Activated CD4-positive, CD25-positive, alpha-beta regulatory T cell treated with anti-CD3 and anti-CD28 coated beads, Interleukin-2, amount 50 U/mL, for 72 hours (primary cell): ENCODE results near the gene GPX7.

ENCODE experiments used
- DNase-seq: peaks from one replicate; pipeline ENCODE4 v3.0.0; 2021

GPX7 gene

GRCh38 chr1:52588535-52588934, 13.6 kb upstream of the GPX7 start:
- DNase-seq: no peak

DNA sequence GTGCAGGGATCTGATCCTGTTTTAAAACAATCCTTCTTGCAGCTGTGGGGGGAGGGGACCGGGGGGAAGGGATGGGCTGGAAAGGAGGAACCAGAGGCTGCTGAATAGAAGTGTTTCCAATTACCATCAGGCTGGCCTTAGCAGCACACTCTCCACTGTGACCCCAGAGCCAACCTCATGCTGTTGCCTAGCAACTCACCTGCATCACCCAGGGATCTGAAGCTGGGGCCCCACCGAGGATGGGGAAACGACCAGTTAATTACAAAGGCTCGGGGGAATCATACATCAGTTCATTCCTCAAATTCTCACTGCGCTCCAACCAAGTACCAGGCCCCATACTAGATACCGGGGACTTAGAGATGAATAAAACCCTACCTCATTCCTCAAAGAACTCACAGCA, 11.9 kb upstream of the GPX7 start:
- no peak for DNase-seq

DNA sequence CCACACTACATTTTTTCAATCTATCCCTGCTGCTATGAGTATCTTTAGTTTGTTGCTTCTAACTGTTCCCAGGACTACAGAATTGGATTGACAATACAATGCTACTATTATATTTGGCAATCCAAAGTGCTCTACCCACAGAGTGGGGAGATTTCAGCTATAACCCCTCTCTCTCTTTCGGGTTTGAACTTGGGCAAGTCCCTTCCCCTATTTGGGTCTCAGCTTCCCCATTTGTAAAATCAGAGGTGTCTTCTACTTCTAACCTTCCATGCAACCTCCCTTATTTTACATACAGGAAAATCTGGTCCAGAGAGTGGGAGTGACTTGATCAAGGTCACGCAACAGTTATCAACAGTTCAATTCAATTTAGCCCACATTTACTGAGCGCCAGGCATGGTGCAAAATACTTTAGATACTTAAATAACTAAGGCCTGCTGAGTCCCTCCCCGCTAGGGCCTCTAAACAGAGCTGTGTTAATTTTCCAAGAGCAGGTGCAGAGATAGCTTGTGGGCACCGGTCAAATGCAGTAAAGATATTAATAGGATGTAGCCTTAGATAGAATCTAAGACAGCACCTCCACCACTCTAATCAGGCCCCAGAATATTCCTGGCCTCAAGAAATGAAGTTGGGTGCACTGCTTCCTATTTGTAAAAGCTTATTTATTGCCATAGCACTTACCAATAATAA, 9.4 kb upstream of the GPX7 start:
- DNase-seq: no peak

DNA sequence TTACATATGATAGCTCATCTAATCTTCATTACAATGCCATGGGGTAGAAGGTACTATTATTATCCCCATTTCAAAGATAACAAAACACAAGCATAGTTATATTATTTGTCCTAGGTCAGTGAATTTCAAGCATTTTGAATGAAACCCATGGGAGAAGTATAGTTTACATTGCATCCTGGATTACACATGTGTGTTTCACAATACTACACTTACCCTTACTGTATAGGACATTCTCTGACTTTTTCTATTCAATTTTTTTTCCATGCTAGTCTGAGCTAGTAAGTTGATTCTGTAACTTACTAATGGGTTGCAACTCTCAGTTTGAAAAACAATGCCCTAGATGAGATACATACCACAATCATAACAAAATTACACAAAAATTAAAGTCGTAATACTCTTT, 8.7 kb upstream of the GPX7 start:
- no peak for DNase-seq

DNA sequence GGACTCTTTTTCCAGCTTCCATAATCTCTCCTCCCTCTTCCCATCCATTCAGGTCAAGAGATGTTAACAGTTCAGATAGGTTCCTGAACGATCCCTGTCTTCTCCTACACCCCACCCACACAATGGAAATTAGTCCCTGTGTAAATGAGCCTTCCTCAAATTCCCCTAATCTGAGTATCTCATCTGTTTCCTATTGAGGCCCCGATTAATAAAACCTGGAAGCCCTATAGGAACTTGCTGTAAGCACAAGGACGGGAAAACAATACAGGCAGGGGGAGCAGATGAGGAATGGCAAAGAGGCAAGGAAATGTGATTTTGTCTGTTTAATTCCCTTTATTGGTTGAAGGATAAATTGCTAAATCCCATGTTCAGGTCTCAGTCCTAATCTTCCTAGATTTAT, 7.1 kb upstream of the GPX7 start:
- DNase-seq: no peak

DNA sequence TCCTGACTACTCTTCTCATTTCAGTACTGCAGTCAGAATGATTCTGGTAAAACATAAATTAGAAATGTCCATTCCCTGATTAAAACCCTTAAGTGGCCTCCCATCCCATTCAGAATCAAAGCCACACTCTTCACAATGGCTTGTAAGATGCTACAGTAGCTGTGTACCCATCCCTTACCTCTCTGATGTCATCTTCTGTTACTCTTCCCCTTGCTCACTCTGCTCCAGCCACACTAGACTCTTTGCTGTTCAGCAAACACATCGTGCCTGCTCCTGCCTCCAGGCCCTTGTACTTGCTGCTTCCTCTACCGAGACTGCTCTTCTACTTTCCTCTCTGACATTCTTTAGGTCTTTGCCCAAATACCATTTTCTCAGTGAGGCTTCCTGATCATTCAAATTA, 4.3 kb upstream of the GPX7 start:
- no peak for DNase-seq

GRCh38 chr1:52598729-52599128, 3.4 kb upstream of the GPX7 start:
- no peak for DNase-seq

DNA sequence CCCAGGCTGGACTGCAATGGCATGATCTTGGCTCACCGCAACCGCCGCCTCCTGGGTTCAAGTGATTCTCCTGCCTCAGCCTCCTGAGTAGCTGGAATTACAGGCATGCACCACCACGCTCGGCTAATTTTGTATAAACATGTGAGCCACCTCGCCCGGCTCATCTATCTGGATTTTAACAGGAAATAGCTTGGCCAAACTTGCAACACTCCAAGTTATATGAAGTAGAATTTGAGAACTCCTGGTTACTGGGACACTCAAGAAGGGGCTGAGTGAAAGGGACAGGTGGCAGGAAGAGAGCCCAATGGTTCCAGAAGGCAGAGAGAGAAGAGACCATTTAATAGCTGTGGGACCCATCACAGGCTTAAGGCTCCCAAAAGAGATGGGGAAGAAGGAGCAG, 2.9 kb upstream of the GPX7 start:
- no peak for DNase-seq

DNA sequence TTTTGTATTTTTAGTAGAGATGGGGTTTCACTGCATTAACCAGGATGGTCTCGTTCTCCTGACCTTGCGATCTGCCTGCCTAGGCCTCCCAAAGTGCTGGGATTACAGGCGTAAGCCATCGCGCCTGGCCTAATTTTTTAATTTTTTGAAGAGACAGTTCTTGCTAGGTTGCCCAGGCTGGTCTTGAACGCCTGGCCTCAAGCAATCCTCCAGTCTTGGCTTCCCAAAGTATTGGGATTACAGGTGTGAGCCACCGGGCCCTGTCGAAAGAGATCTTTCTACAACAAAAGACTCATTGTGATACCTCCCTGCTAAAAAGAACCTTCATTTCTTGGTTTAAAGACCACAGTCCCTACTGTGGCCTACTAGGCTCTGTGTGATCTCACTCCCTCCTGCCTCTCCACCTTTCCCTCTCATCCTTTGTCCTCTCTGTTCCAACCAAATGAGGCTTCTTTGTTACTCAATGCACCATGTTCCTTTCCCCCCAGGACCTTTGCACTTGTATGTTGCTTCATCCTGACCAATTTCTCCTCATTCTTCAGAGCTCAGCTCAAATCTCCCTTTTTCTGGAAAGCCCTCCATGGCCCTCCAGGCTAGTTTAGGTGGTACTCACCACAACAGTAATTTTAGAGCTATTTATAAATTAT, 1.5 kb upstream of the GPX7 start:
- DNase-seq: no peak

- no peak for DNase-seq
These were observed 652 bp upstream of the GPX7 start for GRCh38 chr1:52601519-52601918.

DNA sequence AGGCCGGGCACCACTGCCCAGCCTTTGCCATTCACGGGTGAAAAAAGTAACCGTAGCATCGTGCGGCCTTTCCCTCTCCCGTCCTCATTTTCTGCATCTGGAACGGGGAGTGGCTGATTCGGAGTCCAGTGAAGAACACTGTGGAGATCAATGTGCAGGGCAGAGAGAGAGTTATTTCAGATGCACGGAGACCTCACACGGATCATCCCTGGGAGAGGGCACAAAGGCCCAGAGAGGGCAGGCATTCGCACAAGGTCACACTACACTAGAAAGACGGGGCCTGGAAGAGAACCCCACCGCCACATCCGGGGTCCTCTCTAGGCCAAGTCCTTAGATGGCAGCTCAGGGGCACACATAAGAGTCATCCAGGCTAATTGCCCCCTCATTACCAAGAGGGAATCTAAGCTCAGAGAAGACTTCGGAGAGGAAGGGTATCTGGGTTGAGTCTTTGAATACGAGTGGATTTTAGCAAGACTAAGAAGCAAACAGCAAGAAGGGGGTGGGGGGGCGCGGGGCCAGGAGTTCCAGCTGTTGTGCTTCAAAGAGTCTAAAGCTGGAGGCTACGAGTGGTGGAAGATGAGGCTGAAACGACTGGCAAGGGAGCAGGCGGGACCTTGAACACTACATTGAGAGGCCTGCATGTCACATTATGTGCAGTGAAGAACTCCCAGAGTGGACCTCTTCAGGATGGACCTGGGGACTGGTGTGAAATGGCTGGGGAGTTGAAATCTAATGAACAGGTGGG, 857 bp downstream of the GPX7 start:
- no peak for DNase-seq

DNA sequence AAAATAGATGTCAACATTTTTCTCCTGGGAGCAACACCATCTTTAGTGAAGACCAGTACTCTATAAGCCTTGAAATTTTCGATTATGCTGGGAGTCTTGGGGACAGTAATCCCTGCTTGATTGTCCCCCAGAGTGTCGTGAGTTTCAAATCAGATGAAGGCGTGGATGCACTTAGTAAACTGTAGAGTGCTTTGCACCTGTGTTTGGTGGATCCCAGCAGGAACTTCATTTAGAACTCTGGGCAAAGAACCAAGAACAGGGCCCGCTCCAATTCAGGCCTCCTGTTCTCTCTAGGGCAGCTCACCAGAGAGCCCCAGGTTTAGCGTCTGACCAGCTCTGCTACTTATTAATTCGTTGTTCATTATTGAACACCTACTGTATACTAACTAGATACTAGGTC, 1.5 kb downstream of the GPX7 start:
- no peak for DNase-seq

DNA sequence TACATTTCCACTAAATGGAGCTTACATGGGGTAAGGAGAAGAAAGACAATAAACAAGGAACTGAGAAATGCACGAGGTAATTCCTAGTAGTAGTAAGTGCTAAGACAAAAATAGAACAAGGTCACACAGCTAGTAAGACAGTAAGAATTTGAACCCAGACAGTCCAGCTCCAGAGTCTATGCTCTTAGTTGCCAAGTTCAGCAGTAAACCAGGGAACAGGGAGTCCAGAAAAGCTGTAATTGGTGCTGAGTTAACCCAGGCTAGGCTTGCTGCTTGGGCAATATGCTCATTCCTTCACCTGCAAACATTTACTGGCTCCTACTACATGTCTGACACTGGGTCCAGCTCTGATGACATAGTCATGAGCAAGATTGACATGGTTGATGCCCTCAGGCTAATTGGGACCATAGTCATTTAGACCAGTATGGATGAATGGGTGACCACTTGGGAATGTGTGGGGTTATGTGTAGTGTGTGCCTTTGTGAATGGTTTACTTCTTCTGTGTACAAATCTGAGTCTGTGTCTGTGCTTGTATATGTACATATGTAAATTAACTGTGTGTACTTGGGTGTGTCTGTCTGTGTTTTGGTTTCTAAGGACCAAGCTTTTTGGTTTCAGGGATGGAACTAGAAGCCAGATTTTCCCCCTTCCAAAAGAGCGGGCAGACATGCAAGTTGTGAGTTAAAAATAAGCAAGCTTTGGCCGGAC, 2.0 kb downstream of the GPX7 start:
- DNase-seq: no peak

GRCh38 chr1:52613636-52614373, 11.6 kb downstream of the GPX7 start:
- DNase-seq: no peak

GRCh38 chr1:52614671-52615070, 12.5 kb downstream of the GPX7 start:
- DNase-seq: no peak

- no peak for DNase-seq
These were observed 13.4 kb downstream of the GPX7 start for GRCh38 chr1:52615489-52616042.

GRCh38 chr1:52621950-52622349, 19.8 kb downstream of the GPX7 start:
- DNase-seq: no peak

DNA sequence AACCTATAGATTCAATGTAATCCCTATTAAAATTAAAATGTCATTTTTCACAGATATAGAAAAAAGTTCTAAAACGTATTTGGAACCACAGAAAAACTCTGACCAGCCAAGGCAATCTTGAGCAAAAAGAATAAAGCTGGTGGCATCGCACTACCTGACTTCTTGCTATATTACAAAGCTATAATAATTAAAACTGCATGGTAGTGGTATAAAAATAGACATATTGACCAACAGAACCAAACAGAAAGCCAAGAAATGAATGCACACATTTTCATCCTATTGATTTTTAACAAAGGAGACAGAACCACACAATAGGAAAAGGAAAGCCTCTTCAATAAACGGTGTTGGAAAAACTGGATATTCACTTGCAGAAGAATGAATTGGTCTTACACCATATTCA, 21.6 kb downstream of the GPX7 start:
- no peak for DNase-seq

- no peak for DNase-seq
These were observed 24.9 kb downstream of the GPX7 start for GRCh38 chr1:52627028-52627427.

DNA sequence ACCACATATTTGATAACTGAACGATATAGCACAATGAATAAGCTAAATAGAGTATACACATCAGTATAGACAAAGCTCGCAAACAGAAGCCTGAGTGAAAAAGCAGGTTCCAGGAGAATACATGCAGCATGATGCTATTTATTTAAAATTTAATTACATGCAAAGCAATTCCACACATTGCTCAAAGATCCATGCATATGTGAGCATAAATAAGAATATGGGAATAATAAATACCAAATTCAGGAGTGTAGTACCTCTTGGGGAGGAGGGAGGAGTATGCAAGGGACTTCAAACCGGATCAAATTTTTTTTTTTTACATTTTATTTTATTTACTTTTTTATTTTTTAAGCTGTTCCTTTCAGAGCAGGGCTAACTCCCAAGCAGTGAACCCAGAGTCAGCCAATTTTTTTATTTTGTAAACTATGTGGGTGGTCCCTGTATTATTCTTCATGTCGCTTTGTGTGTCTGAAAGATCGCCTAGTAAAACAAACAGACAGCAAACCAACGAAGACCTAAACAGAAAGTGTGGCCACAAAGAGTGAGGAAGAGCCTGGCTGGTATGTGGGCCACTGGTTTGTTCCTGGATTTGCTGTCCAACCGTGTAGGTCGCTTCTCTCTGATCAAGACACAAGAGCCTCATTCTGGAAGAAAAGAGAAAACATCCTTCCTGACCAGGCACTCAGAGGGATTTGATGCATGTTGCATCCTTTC, 26.6 kb downstream of the GPX7 start:
- DNase-seq: no peak

- DNase-seq: no peak
These were observed 27.1 kb downstream of the GPX7 start for GRCh38 chr1:52629325-52629643.

DNA sequence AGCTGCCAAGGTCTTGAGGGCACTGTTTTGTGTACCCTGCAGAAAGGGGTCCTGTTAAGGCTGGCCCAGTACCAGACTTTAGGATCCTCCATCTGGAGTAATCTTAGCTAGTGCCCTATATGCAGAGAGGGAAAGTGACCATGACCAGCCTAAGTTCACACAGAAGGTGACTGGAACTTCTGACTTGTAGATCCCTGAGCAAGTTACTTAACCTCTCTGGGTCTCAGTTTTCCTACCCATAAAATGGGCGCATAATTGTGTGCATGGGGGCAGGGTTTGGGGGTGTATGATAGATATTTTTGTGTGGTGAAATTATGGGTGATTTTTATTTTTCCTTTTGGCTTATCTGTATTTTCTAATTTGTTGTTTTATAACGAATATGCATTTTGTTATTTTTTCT, 27.5 kb downstream of the GPX7 start:
- DNase-seq: no peak
